Measurements from ENCODE around the gene XXYLT1.
A peak's percentile ranks its signal among the peaks of the same experiment; 100 is the strongest.

Gene XXYLT1

DNA sequence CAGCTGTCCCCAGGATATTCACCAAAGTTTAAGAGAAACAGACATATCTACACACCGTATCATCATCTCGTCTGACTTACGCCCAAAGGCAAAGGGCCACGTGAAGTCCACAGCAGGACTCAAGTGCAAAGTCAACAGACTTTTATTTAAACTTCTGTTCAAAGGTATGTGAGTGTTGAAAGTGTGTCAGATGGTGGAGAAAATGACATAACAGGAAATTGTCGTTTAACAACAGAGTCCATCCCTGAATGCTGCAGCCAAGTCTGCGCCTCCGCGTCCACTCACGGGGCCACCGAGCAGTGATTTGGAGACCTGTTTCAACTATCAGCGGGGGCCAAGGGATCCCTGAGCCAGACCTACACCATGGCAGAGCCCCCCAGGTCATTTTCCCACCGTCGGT is 165.6 kb downstream of the XXYLT1 start:
- Histone ChIP-seq H3K9ac (ENCODE audit: insufficient read length, low read depth) (no peak overlapping the region), H3K9me3 (ENCODE audit: insufficient read depth, low read length) (no peaks in the 10 kb centered on the region), H3K36me3 (ENCODE audit: insufficient read depth, insufficient read length, low read length) (peaks cover 16% of the 10 kb centered on the region), H3K4me1 (ENCODE audit: insufficient read depth, insufficient read length) (peaks cover 4% of the 10 kb centered on the region), H3K27me3 (ENCODE audit: insufficient read depth, insufficient read length) (no peaks in the 10 kb centered on the region), H3K4me3 (ENCODE audit: insufficient read length, low read depth) (no peak overlapping the region)
- DNase-seq (ENCODE audit: low read depth, low spot score), result no peak
- TF ChIP-seq SUZ12 (IDR thresholded peaks at IDR 0.05; ENCODE audit: extremely low read depth, insufficient read depth, insufficient read length) (no peak), YY1 (IDR thresholded peaks at IDR 0.05; ENCODE audit: insufficient read depth, insufficient read length) (no peak), ZNF274 (IDR thresholded peaks at IDR 0.05; ENCODE audit: low read depth, low read length) (no peak)

DNA sequence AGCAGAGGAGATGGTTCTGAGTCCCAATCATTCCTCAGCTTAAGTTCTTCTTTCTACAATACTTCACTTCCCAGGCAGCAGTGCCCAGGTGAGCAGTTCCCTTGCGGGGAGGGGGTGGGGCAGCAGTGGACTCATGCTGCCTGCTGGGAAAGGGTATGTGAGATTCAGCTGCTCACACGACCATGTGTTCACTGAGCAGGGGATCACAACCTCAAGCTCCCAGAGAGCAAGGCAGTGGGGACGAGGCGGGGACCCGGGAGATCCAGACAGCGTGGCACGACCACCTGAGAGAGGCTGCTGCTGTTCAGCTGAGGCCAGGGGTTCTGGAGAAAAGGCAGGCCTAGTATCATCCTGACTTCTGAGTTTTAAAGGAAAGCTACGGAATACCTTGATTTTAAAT is 166.6 kb downstream of the XXYLT1 start:
- peaks cover 4% of the 10 kb centered on the region for H3K4me1 ChIP-seq (ENCODE audit: insufficient read depth, insufficient read length)
- peaks cover 6% of the 10 kb centered on the region for H3K36me3 ChIP-seq (ENCODE audit: insufficient read depth, insufficient read length, low read length)
- H3K27me3 ChIP-seq (ENCODE audit: insufficient read depth, insufficient read length), result no peaks in the 10 kb centered on the region

DNA sequence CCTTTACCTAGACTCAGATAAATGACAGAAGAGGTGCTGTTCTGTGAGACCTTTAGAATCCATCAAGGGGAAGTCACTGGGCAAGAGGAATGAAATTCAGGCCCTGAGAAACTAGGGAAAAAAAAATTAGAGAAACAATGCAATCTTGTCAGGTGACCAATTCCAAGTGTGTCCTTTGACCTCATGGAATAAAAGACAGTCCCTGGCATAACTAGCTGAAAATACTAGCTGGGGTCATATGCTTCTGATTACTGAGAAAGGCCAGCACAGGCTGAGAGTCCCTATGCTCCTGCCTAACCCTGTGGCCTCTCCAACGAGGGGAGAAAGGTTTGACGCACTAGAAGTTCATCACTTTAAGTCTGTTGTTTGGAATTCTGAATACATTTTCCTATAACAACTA is 167.3 kb downstream of the XXYLT1 start:
- Histone ChIP-seq H3K4me1 (ENCODE audit: insufficient read depth, insufficient read length) (peaks cover 4% of the 10 kb centered on the region), H3K9ac (ENCODE audit: insufficient read length, low read depth) (no peak overlapping the region), H3K9me3 (ENCODE audit: insufficient read depth, low read length) (no peaks in the 10 kb centered on the region), H3K36me3 (ENCODE audit: insufficient read depth, insufficient read length, low read length) (peaks cover 2% of the 10 kb centered on the region), H3K27me3 (ENCODE audit: insufficient read depth, insufficient read length) (no peaks in the 10 kb centered on the region), H3K4me3 (ENCODE audit: insufficient read length, low read depth) (no peak overlapping the region)
- DNase-seq (ENCODE audit: low read depth, low spot score), result no peak
- TF ChIP-seq YY1 (IDR thresholded peaks at IDR 0.05; ENCODE audit: insufficient read depth, insufficient read length) (no peak), ZNF274 (IDR thresholded peaks at IDR 0.05; ENCODE audit: low read depth, low read length) (no peak), SUZ12 (IDR thresholded peaks at IDR 0.05; ENCODE audit: extremely low read depth, insufficient read depth, insufficient read length) (no peak)

More for the DNA sequence above, 166.6 kb downstream of the XXYLT1 start:
- Histone ChIP-seq H3K9ac (ENCODE audit: insufficient read length, low read depth) (no peak overlapping the region), H3K9me3 (ENCODE audit: insufficient read depth, low read length) (no peaks in the 10 kb centered on the region), H3K4me3 (ENCODE audit: insufficient read length, low read depth) (no peak overlapping the region)
- TF ChIP-seq ZNF274 (IDR thresholded peaks at IDR 0.05; ENCODE audit: low read depth, low read length), result no peak
- no peak for TF ChIP-seq SUZ12 (IDR thresholded peaks at IDR 0.05; ENCODE audit: extremely low read depth, insufficient read depth, insufficient read length)
- TF ChIP-seq YY1 (IDR thresholded peaks at IDR 0.05; ENCODE audit: insufficient read depth, insufficient read length), result no peak
- no peak for DNase-seq (ENCODE audit: low read depth, low spot score)

DNA sequence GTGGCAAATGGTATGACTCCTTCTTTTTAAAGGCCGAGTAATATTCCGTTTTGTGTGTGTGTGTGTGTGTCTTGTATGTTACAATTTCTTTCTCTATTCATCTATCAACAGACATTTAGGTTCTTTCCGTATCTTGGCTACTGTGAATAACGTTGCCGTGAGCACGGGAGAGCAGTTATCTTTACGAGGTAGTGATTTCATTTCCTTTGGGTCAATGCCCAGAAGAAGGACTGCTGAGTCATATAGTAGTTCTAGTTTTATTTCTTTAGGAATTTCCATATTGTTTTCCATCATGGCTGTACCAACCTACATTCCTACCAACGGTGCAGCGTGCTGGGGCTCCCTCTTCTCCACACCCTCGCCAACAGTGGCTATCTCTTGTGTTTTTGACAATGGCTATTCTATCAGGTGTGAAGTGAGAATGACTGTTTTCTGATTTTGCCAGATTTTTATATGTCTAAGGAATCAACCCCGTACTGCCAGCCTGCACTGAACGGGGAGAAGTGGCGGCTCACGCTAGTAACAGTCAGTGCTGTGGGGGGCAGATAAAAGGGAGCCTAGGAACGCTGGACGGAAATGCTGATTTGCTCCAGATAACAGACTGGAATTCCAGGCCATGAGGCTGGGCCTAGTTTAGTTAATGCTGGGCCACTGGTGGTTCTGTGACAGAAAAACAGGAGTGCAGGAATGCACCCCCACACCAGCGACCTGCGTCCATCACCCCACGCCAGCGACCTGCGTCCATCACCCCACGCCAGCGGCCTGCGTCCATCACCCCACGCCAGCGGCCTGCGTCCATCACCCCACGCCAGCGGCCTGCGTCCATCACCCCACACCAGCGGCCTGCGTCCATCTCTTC is 168.1 kb downstream of the XXYLT1 start:
- DNase-seq (ENCODE audit: low read depth, low spot score), result no peak
- no peak overlapping the region for H3K4me3 ChIP-seq (ENCODE audit: insufficient read length, low read depth)
- H3K27me3 ChIP-seq (ENCODE audit: insufficient read depth, insufficient read length), result no peaks in the 10 kb centered on the region
- H3K9ac ChIP-seq (ENCODE audit: insufficient read length, low read depth), result no peak overlapping the region
- no peak for TF ChIP-seq ZNF274 (IDR thresholded peaks at IDR 0.05; ENCODE audit: low read depth, low read length)
- TF ChIP-seq SUZ12 (IDR thresholded peaks at IDR 0.05; ENCODE audit: extremely low read depth, insufficient read depth, insufficient read length), result no peak
- H3K36me3 ChIP-seq (ENCODE audit: insufficient read depth, insufficient read length, low read length), result peaks cover 2% of the 10 kb centered on the region
- no peaks in the 10 kb centered on the region for H3K9me3 ChIP-seq (ENCODE audit: insufficient read depth, low read length)
- H3K4me1 ChIP-seq (ENCODE audit: insufficient read depth, insufficient read length), result peaks cover 4% of the 10 kb centered on the region

DNA sequence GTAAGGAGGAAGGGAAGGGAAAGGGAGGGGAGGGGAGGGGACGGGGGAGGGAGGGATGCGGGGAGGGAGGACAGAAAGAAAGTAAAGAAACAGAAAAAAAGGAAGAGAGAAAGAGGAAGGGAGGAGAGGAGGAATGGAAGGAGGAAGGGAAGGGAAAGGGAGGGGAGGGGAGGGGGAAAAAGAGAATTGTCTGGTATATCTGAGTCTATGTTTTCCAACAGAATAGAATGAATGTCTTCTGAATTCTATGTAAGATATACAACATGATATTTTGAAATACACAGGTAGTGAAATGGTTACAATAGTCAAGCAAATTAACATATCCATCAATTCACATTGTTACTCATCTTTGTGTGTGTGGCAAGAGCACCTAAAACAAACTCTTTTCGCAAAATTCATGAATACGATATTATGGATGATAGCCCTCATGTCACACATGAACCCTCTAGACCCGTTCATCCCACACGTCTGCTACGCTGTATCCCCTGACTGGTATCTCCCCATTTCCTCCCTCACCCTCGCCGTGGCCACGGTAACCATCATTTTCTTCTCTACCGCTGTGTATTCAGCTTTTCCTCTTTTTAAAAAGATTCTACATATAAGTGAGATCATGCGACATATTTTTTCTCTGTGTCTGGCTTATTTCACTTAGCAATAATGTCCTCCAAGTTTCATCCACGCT is 168.9 kb downstream of the XXYLT1 start:
- H3K4me3 ChIP-seq (ENCODE audit: insufficient read length, low read depth), result no peak overlapping the region
- DNase-seq (ENCODE audit: low read depth, low spot score), result no peak
- no peaks in the 10 kb centered on the region for H3K27me3 ChIP-seq (ENCODE audit: insufficient read depth, insufficient read length)
- H3K9me3 ChIP-seq (ENCODE audit: insufficient read depth, low read length), result no peaks in the 10 kb centered on the region
- no peak overlapping the region for H3K9ac ChIP-seq (ENCODE audit: insufficient read length, low read depth)
- no peak for TF ChIP-seq ZNF274 (IDR thresholded peaks at IDR 0.05; ENCODE audit: low read depth, low read length)
- TF ChIP-seq YY1 (IDR thresholded peaks at IDR 0.05; ENCODE audit: insufficient read depth, insufficient read length), result no peak
- no peak for TF ChIP-seq SUZ12 (IDR thresholded peaks at IDR 0.05; ENCODE audit: extremely low read depth, insufficient read depth, insufficient read length)
- peaks cover 2% of the 10 kb centered on the region for H3K36me3 ChIP-seq (ENCODE audit: insufficient read depth, insufficient read length, low read length)
- peaks cover 4% of the 10 kb centered on the region for H3K4me1 ChIP-seq (ENCODE audit: insufficient read depth, insufficient read length)

DNA sequence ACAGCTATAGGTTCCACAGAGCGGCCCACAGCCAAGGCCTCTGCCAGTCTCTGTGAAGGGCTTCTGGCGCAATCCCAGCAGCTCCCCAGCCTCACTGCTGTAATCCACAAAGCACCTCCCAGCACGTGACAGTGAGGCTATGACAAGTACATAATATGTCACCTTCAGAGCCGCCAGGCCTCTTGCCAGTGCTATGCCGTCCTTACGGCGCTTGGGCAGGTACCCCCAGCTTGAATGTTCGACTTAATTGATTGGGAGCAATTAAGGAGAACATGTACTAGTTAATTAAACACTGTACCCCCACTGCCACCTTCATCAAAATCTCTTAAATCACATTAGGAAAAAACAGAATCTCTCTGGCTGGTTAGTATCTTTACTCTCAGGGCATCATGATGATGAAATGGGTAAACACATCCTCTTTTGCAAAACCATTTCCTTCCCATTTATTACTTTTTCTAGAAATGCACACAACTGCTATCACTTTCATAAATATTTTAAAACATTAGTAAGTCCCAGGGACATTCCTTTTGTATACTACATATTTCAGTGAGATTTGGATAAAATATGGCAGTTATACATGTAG is 169.9 kb downstream of the XXYLT1 start:
- H3K9ac ChIP-seq (ENCODE audit: insufficient read length, low read depth), result peak overlapping the region; percentile 22
- peaks cover 3% of the 10 kb centered on the region for H3K36me3 ChIP-seq (ENCODE audit: insufficient read depth, insufficient read length, low read length)
- H3K27me3 ChIP-seq (ENCODE audit: insufficient read depth, insufficient read length), result no peaks in the 10 kb centered on the region
- H3K4me3 ChIP-seq (ENCODE audit: insufficient read length, low read depth), result no peak overlapping the region
- H3K4me1 ChIP-seq (ENCODE audit: insufficient read depth, insufficient read length), result peaks cover 5% of the 10 kb centered on the region
- no peak for DNase-seq (ENCODE audit: low read depth, low spot score)
- no peaks in the 10 kb centered on the region for H3K9me3 ChIP-seq (ENCODE audit: insufficient read depth, low read length)
- no peak for TF ChIP-seq SUZ12 (IDR thresholded peaks at IDR 0.05; ENCODE audit: extremely low read depth, insufficient read depth, insufficient read length)
